Pancreas (tissue), 10 donors: ENCODE data around the gene DNAAF2. TPM values are rescaled to one million over a fixed set of nuclear protein-coding genes. Genes with fewer than 3 reads are reported as not detected.

Source experiments
- ATAC-seq, 4 donors: fragments of 200-7000 bp; cut with Tn5 transposase; one replicate each; pipeline versions ENCODE4 v1.8.0 to v1.9.1; 2020; ENCODE audit warnings: mild to moderate bottlenecking in 4 of 4, moderate library complexity in 4 of 4
- DNase-seq, 6 donors: peaks; one replicate each; pipeline ENCODE4 v3.0.0-alpha.2; 2020
- FAIRE-seq: peaks from 2 replicates; lab custom pipeline; 2012; peaks lifted over from hg19 to GRCh38; lab: Jason Lieb, UNC
- H3K27ac ChIP-seq, 4 donors: fragments of 200-600 bp; sonication (generic); 1 replicate in 3 of 4; 2 replicates in 1 of 4; pipeline versions ENCODE4 v1.5.0 to v1.8.0; 2020
- H3K27me3 ChIP-seq, 4 donors: fragments of 200-600 bp; one replicate each; pipeline ENCODE4 v1.8.0; 2021
- H3K36me3 ChIP-seq, 3 donors: fragments of 200-600 bp; sonication (generic) in 1 of 3; one replicate each; pipeline versions ENCODE4 v1.5.0 to v1.8.0; 2020 to 2021
- H3K4me1 ChIP-seq, 3 donors: fragments of 200-600 bp; one replicate each; pipeline ENCODE4 v1.8.0; 2021
- H3K4me3 ChIP-seq, 4 donors: fragments of 200-600 bp; sonication (generic) in 2 of 4; one replicate each; pipeline versions ENCODE4 v1.5.0 to v1.8.0; 2020 to 2021
- H3K9me3 ChIP-seq, 4 donors: fragments of 200-600 bp; one replicate each; pipeline ENCODE4 v1.8.0; 2021
- WGBS, 2 donors: extraction: QIAGEN DNeasy Blood & Tissue Kit; methylation state at CpG; one replicate each; pipeline ENCODE4 v1.1.7; 2013; 5-methylcytosine and 5-hydroxymethylcytosine counted together
- intact Hi-C, 3 donors: fragments of 100-400 bp; cut with DNase I; formaldehyde crosslinking; loops; one replicate each; pipeline versions ENCODE4 v1.11.1 to v1.14.2; 2022
- polyA plus RNA-seq, 2 donors: library from polyadenylated mRNA; stranded (reverse); fragments of 200-250 nt; gene quantifications; one replicate each; pipeline ENCODE4 v1.2.3, GENCODE V29; 2013
- total RNA-seq, 6 donors: library from RNA; stranded (reverse); fragmentation: NEBNext Ultra II Directional in 4 of 6; extraction: Animal tissue kit (Norgen Biotek cat#: 25700) in 4 of 6; gene quantifications; one replicate each; pipeline versions ENCODE4 v1.2.1 to v1.2.4, GENCODE V29; 2021 to 2023
- TF ChIP-seq, protein P1 (sequence below), 4 donors: fragments of 200-600 bp; sonication (generic) in 3 of 4; IDR thresholded peaks; one replicate each; pipeline versions ENCODE4 v1.5.0 to v1.8.0; 2021; ENCODE audit warnings: antibody characterized with exemption in 4 of 4
- donor health status: healthy with polysubstance abuse.
- donor health status: DM: no; HTN: no; CAD: no; lungs with moderate emphysema.
- donor health status: DM: no; HTN: no; CAD: no.
- donor health status: control.
- donor health status: control.
- donor health status: Bipolar disorder and iron deficiency.
- donor health status: DM: yes; HTN: yes; CAD: no.
- donor health status: DM: no; HTN: no; CAD: no.
- donor health status: DM: no; HTN: no; CAD: no.
- donor health status: DM: yes; HTN: yes; CAD: no.

Gene DNAAF2
- total and polyA plus RNA-seq, 8 donors = 3.2 to 5.4 (median 4.1) TPM

DNA sequence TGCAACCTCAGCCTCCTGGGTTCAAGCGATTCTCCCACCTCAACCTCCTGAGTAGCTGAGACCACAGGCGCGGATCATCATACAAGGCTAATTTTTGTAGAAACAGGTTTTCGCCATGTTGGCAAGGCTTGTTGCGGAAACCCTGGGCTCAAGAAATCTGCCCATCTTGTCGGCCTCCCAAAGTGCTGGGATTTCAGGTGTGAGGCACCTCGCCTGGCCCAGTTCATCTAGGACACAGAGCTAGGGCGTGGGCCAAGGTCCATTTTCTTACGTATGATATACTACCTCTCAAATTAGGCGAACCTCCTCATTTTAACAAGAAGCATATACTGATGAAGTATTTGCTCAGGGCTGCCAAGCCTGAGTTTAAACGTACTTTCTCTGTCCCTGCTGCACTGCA is 51.0 kb downstream of the DNAAF2 start:
- TF ChIP-seq, protein P1, sequence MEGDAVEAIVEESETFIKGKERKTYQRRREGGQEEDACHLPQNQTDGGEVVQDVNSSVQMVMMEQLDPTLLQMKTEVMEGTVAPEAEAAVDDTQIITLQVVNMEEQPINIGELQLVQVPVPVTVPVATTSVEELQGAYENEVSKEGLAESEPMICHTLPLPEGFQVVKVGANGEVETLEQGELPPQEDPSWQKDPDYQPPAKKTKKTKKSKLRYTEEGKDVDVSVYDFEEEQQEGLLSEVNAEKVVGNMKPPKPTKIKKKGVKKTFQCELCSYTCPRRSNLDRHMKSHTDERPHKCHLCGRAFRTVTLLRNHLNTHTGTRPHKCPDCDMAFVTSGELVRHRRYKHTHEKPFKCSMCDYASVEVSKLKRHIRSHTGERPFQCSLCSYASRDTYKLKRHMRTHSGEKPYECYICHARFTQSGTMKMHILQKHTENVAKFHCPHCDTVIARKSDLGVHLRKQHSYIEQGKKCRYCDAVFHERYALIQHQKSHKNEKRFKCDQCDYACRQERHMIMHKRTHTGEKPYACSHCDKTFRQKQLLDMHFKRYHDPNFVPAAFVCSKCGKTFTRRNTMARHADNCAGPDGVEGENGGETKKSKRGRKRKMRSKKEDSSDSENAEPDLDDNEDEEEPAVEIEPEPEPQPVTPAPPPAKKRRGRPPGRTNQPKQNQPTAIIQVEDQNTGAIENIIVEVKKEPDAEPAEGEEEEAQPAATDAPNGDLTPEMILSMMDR (IDR thresholded peaks at IDR 0.05) = no peak
- H3K4me1 ChIP-seq = peaks cover 0 to 19% (median 13%) of the 10 kb centered on the region in 3 donors
- peak overlapping the region in 2 of 4 donors; percentile 83 to 95 for H3K4me3 ChIP-seq
- peaks cover 0 to 19% (median 0%) of the 10 kb centered on the region in 3 donors for H3K36me3 ChIP-seq
- intact Hi-C loops = no loop called here
- DNase-seq (no peak), ATAC-seq (no peak), FAIRE-seq (no peak)
- no peak overlapping the region for H3K27ac ChIP-seq
- H3K9me3 ChIP-seq = no peaks in the 10 kb centered on the region
- 82 to 89% methylated on average over 11 of the region's 11 CpGs for WGBS, 2 donors
- no peaks in the 10 kb centered on the region for H3K27me3 ChIP-seq

DNA sequence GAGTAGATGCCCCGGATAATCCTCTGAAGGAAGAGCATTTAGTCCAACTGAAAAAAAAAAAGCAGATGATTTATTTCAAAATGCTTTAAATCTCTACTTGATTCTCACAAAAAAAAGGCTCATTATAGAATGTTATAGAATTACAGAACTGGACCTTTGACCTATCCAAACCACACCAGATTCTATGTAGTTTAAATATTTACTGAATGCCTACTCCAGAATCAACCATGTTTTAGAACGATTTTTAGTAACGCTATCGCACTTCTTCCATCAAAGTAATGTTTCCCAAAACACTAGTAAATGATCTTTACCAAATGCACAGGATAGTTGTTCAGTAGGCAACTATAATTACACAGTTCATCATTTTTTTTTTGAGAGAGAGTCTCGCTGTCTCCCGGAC is 51.4 kb downstream of the DNAAF2 start:
- FAIRE-seq (no peak), ATAC-seq (no peak), DNase-seq (no peak)
- Histone ChIP-seq H3K4me1 (peaks cover 0 to 19% (median 13%) of the 10 kb centered on the region in 3 donors), H3K4me3 (peak overlapping the region in 2 of 4 donors; percentile 83 to 95), H3K27me3 (no peaks in the 10 kb centered on the region), H3K27ac (no peak overlapping the region), H3K9me3 (no peaks in the 10 kb centered on the region), H3K36me3 (peaks cover 0 to 19% (median 0%) of the 10 kb centered on the region in 3 donors)
- TF ChIP-seq, protein P1 (IDR thresholded peaks at IDR 0.05) = no peak
- intact Hi-C loops = no loop called here
- WGBS, 2 donors = 77 to 79% methylated on average over 6 of the region's 6 CpGs

DNA sequence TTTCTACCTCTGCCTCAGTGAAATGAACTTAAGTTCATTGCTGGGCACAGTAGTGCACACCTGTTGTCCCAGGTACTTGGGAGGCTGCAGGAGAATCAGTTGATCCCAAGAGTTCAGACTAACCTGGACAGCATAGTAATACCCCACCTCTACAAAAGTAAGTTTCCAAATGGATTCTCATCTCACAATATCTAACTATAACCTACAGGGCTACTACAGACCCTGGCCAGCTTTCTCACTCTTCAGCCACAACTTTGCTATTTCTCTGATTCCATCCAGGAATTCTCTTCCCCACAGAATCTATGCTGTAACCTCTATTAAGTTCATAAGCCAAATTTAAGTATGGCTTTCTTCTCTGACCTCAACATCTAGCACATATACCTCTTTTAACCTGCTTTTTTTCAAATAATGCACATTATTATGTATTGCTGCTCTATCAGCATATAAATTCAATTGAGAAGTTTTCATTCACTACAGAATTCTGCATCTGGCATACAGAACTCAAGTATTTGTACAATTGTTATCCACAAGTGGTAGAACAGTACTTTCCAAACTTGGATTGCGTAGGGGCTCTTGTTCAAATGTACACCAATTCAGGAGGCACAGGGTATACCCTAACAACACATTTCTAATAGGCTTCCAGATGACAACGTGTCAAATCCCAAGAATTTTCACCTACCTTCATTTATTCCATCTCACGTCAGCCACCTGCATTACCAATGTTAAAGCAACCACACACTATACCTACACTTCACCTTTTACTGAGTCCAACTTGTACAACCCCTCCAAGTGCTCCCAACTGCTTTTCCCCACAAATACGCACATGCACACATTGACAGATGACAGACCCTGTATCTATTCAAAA is 52.7 kb downstream of the DNAAF2 start:
- H3K27me3 ChIP-seq = no peaks in the 10 kb centered on the region
- peaks cover 0 to 19% (median 0%) of the 10 kb centered on the region in 3 donors for H3K36me3 ChIP-seq
- FAIRE-seq (no peak), ATAC-seq (no peak), DNase-seq (no peak)
- no peak overlapping the region for H3K4me3 ChIP-seq
- TF ChIP-seq, protein P1 (IDR thresholded peaks at IDR 0.05) = no peak
- H3K4me1 ChIP-seq = peaks cover 0 to 19% (median 13%) of the 10 kb centered on the region in 3 donors
- intact Hi-C loops = no loop called here
- no peaks in the 10 kb centered on the region for H3K9me3 ChIP-seq
- no peak overlapping the region for H3K27ac ChIP-seq
- 90 to 93% methylated on average over 4 of the region's 4 CpGs for WGBS, 2 donors

DNA sequence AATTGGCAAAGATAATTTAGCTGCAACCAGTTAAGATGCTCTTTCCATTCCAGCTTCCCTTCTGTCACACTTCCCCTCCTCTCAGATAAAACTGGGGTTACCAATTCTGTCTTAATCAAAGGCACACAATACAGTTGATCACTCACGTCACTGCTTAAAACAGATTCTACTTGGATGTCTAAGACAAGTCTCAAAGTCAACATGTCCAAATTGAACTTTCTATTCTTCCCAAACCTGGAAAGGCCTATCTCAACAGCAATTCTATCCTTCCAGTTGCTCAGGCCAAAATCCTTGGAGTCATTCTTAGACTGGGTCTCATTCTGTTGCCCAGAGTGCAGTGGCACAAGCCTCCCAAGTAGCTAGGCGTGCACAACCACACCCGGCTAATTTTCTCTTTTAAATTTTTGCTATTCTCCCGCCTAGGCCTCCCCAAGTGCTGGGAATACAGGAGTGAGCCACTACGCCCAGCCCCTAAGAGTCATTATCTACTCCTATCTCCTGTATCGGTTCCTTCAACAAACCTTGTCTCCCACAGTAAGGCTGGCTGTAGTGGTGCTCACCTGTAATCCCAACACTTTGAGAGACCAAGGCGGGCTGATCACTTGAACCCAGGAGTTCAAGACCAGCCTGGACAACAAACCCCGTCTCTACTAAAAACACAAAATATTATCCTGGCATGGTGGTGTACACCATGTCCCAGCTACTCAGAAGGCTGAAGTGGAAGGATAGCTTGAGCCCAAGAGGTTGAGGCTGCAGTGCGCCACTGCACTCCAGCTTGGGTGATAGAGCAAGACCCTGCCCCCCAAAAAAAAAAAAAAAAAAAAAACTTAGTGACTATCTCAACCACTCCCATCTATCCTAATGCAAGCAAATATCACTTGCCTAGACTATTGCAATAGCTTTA is 53.6 kb downstream of the DNAAF2 start:
- Histone ChIP-seq H3K4me3 (no peak overlapping the region), H3K27me3 (no peaks in the 10 kb centered on the region), H3K4me1 (peaks cover 0 to 17% (median 13%) of the 10 kb centered on the region in 3 donors), H3K36me3 (peaks cover 0 to 19% (median 4%) of the 10 kb centered on the region in 3 donors), H3K9me3 (no peaks in the 10 kb centered on the region), H3K27ac (no peak overlapping the region)
- no peak for ATAC-seq
- WGBS, 2 donors = 70 to 87% methylated on average over 9 of the region's 9 CpGs
- intact Hi-C loops = no loop called here
- no peak for FAIRE-seq
- no peak for DNase-seq
- TF ChIP-seq, protein P1 (IDR thresholded peaks at IDR 0.05) = no peak
